GM21367 (cell line): ENCODE results near the gene SMTN.
"Not testable (repeated sequence)": the region's sequence is repeated elsewhere in the genome, so short reads cannot be mapped to it uniquely, and the experiment has no call there.

Source experiments
- ATAC-seq: cut with Tn5 transposase; IDR thresholded peaks from one replicate; pipeline ENCODE4 v1.9.1; 2021; ENCODE audit not compliant: unreplicated experiment

The SMTN gene

GRCh38 chr22:31069691-31070314 is 11.3 kb upstream of the SMTN start:
- ATAC-seq: not testable (repeated sequence)

- not testable (repeated sequence) for ATAC-seq
These were observed 8.0 kb upstream of the SMTN start for GRCh38 chr22:31073125-31073524.

GRCh38 chr22:31073545-31074145 is 7.5 kb upstream of the SMTN start:
- ATAC-seq: not testable (repeated sequence)

GRCh38 chr22:31075961-31076360 is 5.2 kb upstream of the SMTN start:
- ATAC-seq: no peak

- ATAC-seq: no peak
These were observed 3.4 kb upstream of the SMTN start for GRCh38 chr22:31077681-31078080.

- not testable (repeated sequence) for ATAC-seq
These were observed 2.7 kb upstream of the SMTN start for GRCh38 chr22:31078389-31078788.

GRCh38 chr22:31079095-31079642 is 1.9 kb upstream of the SMTN start:
- ATAC-seq: no peak

GRCh38 chr22:31080164-31080847 is 812 bp upstream of the SMTN start:
- no peak for ATAC-seq

GRCh38 chr22:31081963-31082605 is 966 bp downstream of the SMTN start:
- ATAC-seq: no peak

- no peak for ATAC-seq
These were observed 1.7 kb downstream of the SMTN start for GRCh38 chr22:31082606-31083376.

GRCh38 chr22:31083377-31083768 is 2.3 kb downstream of the SMTN start:
- ATAC-seq: no peak

- ATAC-seq: no peak
These were observed 3.0 kb downstream of the SMTN start for GRCh38 chr22:31083923-31084810.

- peak; percentile 52 for ATAC-seq
These were observed 3.8 kb downstream of the SMTN start for GRCh38 chr22:31084811-31085492.

GRCh38 chr22:31085493-31085824 is 4.3 kb downstream of the SMTN start:
- no peak for ATAC-seq

- ATAC-seq: no peak
These were observed 4.8 kb downstream of the SMTN start for GRCh38 chr22:31085928-31086327.

GRCh38 chr22:31086703-31087330 is 5.7 kb downstream of the SMTN start:
- no peak for ATAC-seq

GRCh38 chr22:31087744-31088215 is 6.7 kb downstream of the SMTN start:
- no peak for ATAC-seq

- ATAC-seq: no peak
These were observed 7.3 kb downstream of the SMTN start for GRCh38 chr22:31088233-31088986.
